NCI-H1048 (cell line): ENCODE measurements around the gene PSMD11.
A peak's percentile ranks its signal among the peaks of the same experiment; 100 is the strongest.
"Not testable (repeated sequence)": the region's sequence is repeated elsewhere in the genome, so short reads cannot be mapped to it uniquely, and the experiment has no call there.

Experiments
- DNase-seq: peaks from one replicate; lab custom pipeline; 2025; lab: John Stamatoyannopoulos, UW

The PSMD11 gene

DNA sequence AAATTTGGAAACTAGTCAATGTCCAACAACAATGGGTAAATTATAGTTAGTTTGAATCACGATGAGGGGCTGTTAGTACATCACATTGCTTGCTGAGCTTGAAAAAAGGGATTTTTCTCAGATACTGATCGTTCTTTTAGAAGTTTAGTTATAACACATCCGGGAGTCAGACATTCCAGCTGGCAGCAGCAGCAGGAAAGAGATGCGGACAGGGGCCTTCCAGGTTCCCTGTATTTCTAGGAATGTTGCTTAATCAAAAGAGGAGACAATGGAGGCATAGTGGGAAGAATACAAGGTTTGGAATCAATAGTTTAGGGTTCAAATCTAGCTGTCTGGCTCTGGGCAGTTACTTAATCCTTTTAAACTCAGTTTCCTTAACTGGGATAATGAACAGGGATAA lies 70.3 kb downstream of the PSMD11 start:
- DNase-seq: no peak

DNA sequence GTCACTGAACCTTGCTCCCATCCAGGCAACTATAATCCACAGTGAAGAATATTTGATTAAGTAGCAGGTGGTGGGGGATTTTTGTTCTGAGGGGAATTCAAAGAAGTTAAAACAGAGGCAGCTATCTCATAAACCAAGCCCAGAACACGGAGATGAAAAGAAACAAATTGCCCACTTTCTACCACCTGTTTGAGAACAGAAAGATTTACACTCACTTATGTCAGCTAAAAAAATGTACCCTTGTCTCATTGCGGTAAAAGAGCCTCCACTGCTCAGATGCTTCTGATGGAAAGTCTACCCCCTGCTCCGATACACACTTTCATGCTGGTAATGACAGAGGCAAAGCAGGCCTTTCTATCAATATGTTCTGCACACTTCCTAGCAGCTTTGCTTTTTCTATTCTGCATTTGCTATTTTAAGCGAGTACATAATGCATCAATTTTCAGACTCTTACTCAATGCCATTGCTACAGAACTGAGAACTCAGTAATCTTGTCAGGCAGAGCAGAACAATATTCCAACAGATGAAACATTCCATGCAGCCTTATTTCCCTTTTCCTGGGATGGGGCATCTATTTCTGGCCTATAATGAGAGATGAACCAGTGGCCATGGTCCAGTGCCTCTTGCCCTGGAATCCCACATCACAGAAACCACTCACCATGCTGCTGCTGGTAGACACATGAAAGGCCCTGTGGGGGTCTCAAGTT lies 71.5 kb downstream of the PSMD11 start:
- no peak for DNase-seq

DNA sequence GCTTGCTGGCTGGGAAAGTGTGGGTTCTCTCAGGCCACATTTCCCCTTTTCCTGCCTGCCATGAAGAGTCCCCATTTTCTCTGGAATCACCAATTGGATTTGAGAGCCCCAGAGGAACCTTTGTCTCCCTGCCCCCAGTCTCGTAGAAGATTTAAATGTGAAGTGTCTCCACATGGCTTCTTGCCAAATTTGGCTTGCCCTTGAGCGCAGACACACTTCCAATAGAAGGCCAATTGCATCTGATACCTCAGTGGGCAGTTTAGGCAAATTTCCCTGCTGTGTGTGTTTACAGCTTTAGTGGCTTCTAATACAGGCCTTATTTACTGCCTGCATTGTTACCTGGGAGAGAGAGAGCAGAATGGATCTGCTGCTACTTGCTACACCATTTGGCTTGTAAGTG lies 72.1 kb downstream of the PSMD11 start:
- peak; percentile 21 for DNase-seq

DNA sequence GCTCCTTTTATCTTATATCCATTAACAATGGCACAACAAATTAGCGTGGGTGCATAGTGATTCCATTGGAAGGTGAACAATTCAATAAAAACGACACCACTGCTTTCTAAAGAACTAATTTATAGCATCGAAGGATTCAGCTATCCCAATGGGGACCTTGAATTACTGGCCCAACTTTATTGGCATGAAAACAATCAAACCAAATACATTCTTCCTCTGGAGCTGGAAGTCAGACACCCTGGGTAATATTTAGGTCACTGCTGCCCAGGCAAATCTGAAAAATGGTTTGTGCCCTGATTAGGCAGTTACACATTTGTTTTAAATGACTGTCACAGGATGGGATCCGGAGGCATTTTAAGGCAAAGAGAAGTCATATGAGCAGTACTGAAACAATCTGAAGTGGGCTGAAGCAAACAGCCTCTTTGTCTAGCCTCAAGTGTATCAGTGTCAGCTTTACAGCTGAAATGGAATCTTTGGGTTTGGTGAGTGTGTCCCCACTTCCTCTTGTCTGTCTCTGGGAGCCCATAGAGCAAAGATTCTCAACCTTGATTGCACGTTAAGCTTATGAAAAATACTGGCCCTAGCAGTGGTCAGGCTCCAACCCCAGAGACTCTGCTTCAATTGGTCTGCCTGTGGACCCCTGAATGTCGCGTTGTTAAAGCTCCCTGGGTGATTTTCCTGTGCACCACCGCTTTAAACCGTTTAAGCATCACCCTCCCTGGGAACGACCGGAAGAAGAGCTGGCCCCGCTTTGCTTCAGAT lies 72.8 kb downstream of the PSMD11 start:
- no peak for DNase-seq

DNA sequence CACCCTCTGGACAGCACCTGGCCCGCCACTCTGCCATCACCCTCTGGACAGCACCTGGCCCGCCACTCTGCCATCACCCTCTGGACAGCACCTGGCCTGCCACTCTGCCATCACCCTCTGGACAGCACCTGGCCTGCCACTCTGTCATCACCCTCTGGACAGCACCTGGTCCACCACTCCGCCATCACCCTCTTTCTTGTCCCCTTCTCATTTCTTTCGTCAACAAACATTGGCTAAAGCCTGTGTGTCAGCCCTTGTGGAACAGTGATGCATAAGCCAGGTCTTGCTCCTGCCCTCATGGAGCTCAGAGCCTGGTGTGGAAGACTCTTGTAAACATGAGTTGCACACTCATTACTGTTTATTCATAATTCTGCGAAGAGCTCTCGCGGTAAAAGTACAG lies 73.7 kb downstream of the PSMD11 start:
- DNase-seq: no peak

DNA sequence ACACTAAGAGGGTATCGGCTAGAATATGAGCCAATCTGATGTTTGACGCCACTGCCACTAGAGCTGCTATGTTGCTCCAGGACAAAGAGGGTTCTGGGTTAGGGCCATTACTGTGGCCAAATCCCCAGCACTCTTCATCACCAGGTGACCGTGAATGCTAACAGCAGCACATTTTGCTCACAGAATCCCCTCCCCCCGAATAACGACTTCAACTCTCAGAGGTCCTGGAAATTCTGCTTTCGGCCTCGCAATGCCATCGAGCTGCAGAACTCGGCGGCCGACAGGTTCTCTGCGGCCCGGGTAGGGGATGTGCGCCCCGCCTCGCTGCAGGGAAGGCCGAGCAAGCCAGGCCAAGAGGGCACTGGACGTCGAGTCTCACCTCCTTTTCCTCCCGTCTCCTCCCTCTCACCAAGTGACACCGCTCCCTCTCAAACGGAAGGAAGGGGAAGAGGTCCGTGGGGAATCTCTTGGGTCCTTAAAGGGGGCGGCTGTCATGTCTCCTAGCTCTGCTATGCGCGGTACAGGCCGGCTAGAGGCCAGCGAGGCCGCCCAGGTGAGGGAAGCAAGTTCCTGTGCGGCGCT lies 74.4 kb downstream of the PSMD11 start:
- no peak for DNase-seq

DNA sequence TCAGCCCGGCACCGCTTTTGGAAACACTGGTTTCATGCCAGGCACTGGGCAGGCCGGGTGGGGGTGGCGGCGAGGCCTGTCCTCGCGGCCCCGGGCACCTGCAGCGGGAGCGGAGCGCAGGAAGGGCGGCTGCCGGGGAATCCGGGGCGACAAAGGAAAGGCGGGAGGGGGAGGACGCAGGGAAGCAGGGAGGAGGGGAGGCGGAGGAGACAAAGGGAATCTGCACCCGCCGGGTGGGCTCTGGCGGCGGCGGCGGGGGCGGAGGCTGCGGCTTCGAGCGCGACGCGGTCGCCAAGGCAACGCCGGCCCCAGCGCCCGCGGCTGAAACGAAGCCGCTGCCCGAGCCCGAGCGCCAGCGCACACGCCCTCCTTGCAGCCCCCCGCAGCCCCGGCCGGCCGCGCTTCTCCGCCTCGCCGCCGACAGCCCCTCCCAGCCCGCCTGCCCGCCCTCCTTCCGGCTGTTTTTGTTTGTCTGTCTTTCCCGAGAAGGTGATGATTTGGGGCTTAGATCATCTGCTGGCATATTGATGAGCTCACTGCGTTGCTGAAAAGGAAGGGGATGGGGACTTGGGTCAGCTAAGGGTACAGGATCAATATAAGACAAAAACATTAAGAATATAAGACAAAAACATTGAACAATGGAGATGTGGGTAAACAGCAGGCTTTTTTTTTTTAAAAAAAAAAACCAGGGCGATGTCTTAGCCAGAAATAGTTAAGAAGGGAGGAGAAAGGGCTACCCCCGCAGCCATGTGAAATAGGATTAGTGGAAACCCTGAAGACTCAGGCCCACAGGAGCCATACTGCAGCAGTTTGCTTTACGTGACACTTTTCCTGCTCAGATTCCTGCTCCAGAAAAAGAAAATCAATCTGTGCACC lies 75.2 kb downstream of the PSMD11 start:
- DNase-seq: peak; percentile 39

DNA sequence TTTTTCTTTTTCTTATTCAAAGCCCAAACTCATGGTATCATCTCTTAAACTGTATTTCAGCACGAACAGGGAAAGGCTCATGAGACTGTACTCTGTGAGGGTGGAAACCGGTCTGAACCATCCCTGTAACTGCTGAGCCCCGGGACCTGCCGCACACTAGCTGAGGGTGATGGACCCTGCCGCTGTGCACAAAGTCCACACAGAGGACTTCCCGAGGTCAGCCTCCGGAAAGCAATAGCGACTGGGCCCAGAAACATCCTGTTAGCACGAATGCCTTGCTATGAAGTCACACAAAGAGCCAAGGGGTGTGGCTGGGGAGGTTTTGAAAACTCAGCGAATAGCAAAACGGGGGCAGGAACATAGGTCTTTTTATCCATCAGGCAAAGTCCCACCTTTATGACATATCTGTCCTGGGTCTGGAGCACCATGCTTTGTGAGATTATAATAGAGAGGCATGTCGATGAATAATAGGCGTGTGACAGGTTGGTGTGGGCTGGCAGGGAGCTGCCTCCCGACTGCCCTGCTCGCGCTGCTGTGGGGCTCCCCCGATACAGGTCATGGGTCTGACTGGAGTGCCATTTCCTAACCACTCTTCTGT lies 75.9 kb downstream of the PSMD11 start:
- DNase-seq: no peak

DNA sequence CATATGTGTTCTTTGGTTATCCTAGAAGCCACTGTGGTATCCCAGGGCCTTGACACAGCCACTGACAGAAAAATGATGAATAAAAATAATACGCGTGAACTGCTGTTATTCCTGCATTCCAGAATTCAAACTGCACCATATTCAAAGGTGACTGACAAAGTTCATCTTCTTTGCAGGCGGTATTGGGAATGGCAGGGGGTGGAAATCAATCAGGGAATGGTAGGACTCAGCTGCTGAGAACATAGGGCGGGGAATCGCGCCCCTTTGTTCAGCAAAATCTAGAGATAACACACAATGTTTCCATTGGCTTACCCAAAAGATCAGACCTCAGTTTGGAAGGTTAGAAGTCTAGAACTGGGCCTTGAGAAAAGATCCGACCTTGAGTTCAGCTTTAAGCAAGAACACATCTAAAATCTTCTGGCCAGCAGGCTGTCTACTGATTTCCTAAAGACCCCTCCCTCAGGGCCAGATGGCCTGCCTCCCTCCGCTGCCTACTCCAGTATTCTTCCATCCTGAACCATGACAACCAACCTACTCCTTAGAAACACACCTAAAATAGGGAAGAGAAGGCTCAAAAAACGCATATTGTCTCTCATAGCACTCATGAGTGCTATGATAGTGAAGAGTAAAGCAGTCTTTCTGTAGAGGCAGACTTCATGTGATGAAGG lies 76.6 kb downstream of the PSMD11 start:
- DNase-seq: no peak

DNA sequence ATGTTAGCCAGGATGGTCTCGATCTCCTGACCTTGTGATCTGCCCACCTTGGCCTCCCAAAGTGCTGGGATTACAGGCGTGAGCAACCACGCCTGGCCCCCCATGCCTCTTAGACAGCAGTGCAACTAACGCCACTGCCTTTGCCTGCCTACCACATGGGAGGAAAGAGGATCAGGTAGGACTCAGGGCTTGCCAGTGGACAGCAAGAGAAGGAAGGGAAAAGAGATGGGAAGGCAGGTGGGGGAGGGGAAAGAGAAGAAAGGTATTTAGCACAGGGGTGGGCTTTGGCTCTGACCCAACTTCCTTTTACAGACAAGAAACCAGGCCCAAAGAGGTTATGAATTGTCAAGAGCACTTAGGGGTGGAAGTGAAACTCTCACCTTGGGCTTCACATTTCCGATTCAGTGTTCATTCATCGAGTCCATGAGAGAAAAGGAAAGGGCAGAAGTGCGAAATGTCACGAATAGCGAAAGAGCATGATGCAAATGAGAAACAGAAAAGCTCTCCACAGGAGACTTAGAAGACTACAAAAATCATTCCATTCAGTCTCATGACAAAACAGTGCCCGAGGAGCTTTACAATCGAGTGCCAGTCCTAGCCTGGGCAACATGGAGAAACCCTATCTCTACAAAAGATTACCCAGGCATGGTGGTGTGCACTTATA lies 78.8 kb downstream of the PSMD11 start:
- no peak for DNase-seq

DNA sequence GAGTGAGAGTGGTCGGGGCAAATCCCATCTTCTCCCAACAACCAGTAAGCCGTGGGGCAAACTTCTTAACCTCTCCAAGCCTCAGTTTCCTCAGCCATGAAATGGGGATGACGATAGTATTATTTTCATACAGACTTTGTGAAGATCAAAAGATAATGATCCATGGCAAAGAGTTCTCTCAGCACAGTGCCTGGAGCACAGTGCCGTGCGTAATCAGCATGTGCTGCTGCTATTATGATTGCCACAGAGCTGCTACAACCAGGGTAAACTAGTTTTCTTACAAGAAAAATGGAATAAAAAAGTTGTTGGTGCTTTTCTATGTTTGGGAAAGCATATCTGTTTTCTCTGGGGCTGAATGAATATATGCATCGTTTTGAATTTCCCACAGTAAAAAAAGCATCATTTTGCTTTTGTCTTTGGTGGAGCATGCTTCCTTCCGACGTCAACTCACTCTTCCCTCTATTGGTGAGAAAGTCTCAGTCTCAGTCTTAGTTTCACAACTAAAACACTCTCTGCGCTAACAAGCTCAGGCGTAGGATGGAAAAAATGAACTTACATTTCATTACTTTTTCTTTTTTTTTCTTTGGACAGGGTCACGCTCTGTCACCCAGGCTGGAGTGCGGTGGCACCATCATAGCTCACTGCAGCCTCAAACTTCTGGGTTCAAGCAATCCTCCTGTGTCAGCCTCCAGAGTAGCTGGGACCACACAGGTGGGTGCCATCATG lies 79.7 kb downstream of the PSMD11 start:
- no peak for DNase-seq

DNA sequence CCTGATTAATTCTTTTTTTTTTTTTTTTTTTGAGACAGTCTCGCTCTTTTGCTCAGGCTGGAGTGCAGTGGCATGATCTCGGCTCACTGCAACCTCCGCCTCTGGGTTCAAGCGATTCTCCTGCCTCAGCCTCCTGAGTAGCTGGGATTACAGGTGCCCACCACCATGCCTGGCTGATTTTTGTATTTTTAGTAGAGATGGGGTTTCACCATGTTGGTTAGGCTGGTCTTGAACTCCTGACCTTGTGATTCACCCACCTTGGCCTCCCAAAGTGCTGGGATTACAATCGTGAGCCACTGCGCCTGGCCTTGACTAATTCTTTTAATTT lies 80.2 kb downstream of the PSMD11 start:
- DNase-seq: not testable (repeated sequence)

DNA sequence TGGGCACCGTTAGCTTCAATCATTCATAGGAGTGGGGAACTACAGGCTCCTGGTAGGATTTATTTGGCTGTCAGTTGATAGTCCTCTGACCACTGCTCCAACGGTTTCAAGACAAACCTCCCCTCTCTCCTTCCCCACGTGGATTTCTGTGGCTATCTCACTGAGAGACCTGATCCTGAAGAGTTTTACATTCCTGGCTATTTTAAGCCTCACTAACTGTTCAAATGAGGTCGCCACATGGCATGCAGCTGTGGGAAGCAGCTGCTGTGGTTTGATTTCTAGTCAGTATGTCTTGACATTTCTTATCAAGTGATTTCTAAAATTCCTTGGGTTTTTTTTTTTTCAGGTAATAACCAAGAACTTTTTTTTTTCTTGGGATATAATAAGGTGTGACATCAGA lies 80.8 kb downstream of the PSMD11 start:
- DNase-seq: no peak

DNA sequence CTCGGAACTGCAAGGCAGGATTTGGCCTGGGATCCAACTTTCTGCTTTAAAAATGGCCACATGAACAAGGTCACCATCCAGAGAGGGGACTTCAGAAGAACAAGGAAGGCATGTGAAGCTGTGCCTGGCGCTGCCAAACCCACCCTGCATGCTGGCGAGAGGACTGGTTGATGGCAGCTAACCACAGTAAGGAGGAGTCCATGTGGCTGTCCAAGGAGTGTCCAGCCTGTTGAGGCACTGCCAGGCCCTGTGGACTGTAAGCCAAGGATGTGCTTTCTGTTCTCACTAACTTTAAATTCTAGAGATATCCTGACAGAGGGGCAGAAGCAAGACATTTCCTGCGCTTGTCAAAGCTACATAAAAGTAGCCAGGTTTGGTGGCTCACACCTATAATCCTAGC lies 82.8 kb downstream of the PSMD11 start:
- no peak for DNase-seq

DNA sequence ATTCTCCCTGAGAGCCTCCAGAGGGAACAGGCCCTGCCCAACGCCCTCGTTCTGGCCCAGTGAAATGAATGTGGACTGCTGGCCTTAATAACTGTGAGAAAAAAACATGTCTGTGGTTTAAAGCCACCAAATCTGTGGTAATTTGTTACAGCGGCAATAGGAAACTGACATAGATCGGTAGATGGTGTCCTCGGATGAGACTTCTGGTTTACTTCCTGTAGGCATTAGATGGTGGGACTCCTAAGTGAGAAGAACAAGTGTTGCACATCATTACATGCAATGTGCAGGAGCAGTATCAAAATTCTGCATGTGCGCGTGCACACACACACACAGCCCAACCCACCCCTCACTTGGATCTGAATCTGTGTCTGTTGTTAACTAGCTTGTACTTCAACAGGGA lies 84.5 kb downstream of the PSMD11 start:
- DNase-seq: no peak

DNA sequence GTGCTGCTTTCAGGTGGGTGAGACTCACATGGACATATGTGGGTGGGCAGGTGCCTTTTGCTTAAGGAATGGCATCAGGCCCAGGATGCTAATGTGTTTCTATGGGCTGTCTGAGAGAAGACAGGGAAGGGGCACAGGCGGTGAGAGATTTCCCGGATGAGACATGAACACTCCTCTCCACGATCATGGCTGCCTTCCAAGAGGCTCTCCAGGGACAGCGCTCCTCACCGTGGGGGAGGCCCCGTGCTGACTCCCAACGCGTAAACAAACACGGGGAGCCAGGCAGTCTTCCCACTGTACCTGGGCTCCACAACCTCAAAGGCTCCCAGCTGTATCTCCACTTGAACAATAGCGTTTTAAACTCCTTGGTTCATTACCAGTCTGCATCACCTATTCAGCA lies 85.3 kb downstream of the PSMD11 start:
- DNase-seq: no peak
